Hepatocyte (in vitro differentiated cells): Measurements from ENCODE around the gene MTA3. TPM values are rescaled to one million over a fixed set of nuclear protein-coding genes. Genes with fewer than 3 reads are reported as not detected.
A peak's percentile ranks its signal among the peaks of the same experiment; 100 is the strongest.

Experiments
- DNase-seq: peaks from one replicate; pipeline ENCODE4 v3.0.0-alpha.2; 2016; ENCODE audit warnings: low spot score
- H2AFZ ChIP-seq: fragments of 200-600 bp; sonication (generic); 2 replicates; pipeline ENCODE4 v1.6.0; 2016; ENCODE audit warnings: antibody characterized with exemption, mild to moderate bottlenecking
- H3K27ac ChIP-seq: fragments of 200-600 bp; sonication (generic); 2 replicates; pipeline ENCODE4 v1.5.1; 2016; ENCODE audit warnings: mild to moderate bottlenecking
- H3K27me3 ChIP-seq: fragments of 200-600 bp; sonication (generic); 2 replicates; pipeline ENCODE4 v1.6.1; 2016
- H3K36me3 ChIP-seq: fragments of 200-600 bp; sonication (generic); replicated peaks from 2 replicates; pipeline ENCODE4 v1.5.1; 2016; ENCODE audit warnings: low read depth; ENCODE audit not compliant: insufficient read depth
- H3K4me1 ChIP-seq: fragments of 200-600 bp; sonication (generic); 2 replicates; pipeline ENCODE4 v1.5.1; 2016; ENCODE audit warnings: mild to moderate bottlenecking, moderate library complexity; ENCODE audit not compliant: insufficient read depth
- H3K4me2 ChIP-seq: fragments of 200-600 bp; sonication (generic); 2 replicates; pipeline ENCODE4 v1.6.0; 2016
- H3K4me3 ChIP-seq: fragments of 200-600 bp; sonication (generic); 2 replicates; pipeline ENCODE4 v1.5.1; 2016; ENCODE audit warnings: mild to moderate bottlenecking
- H3K79me2 ChIP-seq: fragments of 200-600 bp; sonication (generic); 2 replicates; pipeline ENCODE4 v1.6.0; 2017; ENCODE audit warnings: mild to moderate bottlenecking
- H3K9me2 ChIP-seq: fragments of 200-600 bp; sonication (generic); replicated peaks from 2 replicates; pipeline ENCODE4 v1.6.0; 2017; ENCODE audit warnings: mild to moderate bottlenecking; ENCODE audit not compliant: insufficient read depth
- H3K9me3 ChIP-seq: fragments of 200-600 bp; sonication (generic); 2 replicates; pipeline ENCODE4 v1.5.1; 2016; ENCODE audit warnings: low read depth, mild to moderate bottlenecking
- H4K20me1 ChIP-seq: fragments of 200-600 bp; sonication (generic); 2 replicates; pipeline ENCODE4 v1.6.0; 2016; ENCODE audit warnings: mild to moderate bottlenecking; ENCODE audit not compliant: insufficient read depth, poor library complexity, severe bottlenecking
- EZH2 ChIP-seq: fragments of 200-600 bp; sonication (generic); IDR thresholded peaks from 2 replicates; pipeline ENCODE4 v1.6.1; 2016; ENCODE audit warnings: antibody characterized with exemption, mild to moderate bottlenecking, borderline replicate concordance
- EZH2phosphoT487 ChIP-seq: fragments of 200-600 bp; sonication (generic); IDR thresholded peaks from one replicate; pipeline ENCODE4 v1.6.1; 2018; ENCODE audit warnings: antibody characterized with exemption, mild to moderate bottlenecking, low read depth, moderate library complexity; ENCODE audit not compliant: unreplicated experiment, severe bottlenecking
- WGBS: methylation state at CpG from one replicate; pipeline ENCODE4 v1.1.6; 2016; ENCODE audit warnings: low lambda C conversion rate; ENCODE audit errors: missing lambda C conversion rate; 5-methylcytosine and 5-hydroxymethylcytosine counted together
- polyA plus RNA-seq: library from polyadenylated mRNA; unstranded; fragments of >200 nt; fragmentation: Nextera tagmentation; extraction: Ambion mirVana; gene quantifications from 2 replicates; pipeline ENCODE4 v1.2.1, GENCODE V29; 2016
- total RNA-seq: library from RNA; depleted of rRNA; stranded (reverse); fragments of >200 nt; gene quantifications from 2 replicates; pipeline ENCODE4 v1.2.3, GENCODE V29; 2014
- TF ChIP-seq, protein P1 (sequence below): fragments of 200-600 bp; sonication (generic); IDR thresholded peaks from 2 replicates; pipeline ENCODE4 v1.5.1; 2016; ENCODE audit warnings: antibody characterized with exemption, mild to moderate bottlenecking; ENCODE audit not compliant: poor library complexity

Gene MTA3
- total RNA-seq (34.6 and 38.7 TPM in 2 replicates), polyA plus RNA-seq (36.1 and 44.3 TPM in 2 replicates)

DNA sequence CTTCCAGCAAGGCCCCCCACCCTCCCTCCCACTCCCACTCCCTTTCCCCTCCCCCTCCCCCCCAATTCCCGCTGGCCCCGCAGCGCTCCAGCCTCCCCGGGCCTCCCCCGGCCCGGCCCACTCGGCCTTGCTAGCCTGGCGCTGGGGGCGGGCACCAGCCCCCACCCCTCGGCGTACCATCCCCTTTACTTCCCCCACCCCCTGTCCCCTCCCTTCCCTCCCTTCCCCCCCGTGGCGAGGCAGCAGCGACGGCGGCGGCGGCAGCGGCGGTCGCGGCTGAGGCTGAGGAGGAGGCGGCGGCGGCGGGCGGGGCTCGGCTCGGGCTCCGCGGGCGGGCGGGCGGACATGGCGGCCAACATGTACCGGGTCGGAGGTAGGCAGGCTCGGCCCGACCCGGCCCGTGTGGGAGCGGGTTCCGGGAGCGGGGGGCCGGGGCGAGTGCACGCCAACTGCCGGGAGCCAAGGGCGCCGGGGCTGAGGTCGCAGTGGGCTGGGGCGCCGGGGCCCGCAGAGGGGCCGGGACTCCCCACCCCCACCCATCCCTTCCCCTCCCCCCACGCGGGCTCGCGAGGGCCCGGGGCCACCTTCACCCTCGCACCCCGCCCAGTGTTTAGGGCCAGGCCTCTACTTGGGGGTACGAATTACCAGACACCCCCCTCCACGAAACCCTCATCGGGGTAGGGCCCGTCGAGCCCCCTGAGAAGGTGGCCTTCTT, at the start of gene MTA3:
MTA3 (plus strand) TSS at position 232 of the 715 bp plus-strand sequence; CDS start at position 346, 114 bp downstream.
- no peaks in the 10 kb centered on the region for H3K36me3 ChIP-seq
- H3K9me2 ChIP-seq = no peaks in the 10 kb centered on the region
- peak within 1 kb of the TSS; percentile 89 for H2AFZ ChIP-seq
- H3K9me3 ChIP-seq = no peaks in the 10 kb centered on the region
- TF ChIP-seq EZH2phosphoT487 = no peak
- TF ChIP-seq, protein P1, sequence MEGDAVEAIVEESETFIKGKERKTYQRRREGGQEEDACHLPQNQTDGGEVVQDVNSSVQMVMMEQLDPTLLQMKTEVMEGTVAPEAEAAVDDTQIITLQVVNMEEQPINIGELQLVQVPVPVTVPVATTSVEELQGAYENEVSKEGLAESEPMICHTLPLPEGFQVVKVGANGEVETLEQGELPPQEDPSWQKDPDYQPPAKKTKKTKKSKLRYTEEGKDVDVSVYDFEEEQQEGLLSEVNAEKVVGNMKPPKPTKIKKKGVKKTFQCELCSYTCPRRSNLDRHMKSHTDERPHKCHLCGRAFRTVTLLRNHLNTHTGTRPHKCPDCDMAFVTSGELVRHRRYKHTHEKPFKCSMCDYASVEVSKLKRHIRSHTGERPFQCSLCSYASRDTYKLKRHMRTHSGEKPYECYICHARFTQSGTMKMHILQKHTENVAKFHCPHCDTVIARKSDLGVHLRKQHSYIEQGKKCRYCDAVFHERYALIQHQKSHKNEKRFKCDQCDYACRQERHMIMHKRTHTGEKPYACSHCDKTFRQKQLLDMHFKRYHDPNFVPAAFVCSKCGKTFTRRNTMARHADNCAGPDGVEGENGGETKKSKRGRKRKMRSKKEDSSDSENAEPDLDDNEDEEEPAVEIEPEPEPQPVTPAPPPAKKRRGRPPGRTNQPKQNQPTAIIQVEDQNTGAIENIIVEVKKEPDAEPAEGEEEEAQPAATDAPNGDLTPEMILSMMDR = no peak
- no peak for TF ChIP-seq EZH2
- H4K20me1 ChIP-seq = peaks cover 9% of the 10 kb centered on the region
- WGBS = 0% methylated on average over 5 of the region's 67 CpGs
- no peaks in the 10 kb centered on the region for H3K27me3 ChIP-seq
- H3K4me1 ChIP-seq = peaks cover 16% of the 10 kb centered on the region
- peaks cover 39% of the 10 kb centered on the region for H3K79me2 ChIP-seq
- peak within 1 kb of the TSS; percentile 79 for H3K4me2 ChIP-seq
- peak within 1 kb of the TSS; percentile 96 for H3K27ac ChIP-seq
- DNase-seq = peak; percentile 80
- peak within 1 kb of the TSS; percentile 93 for H3K4me3 ChIP-seq

- Histone ChIP-seq H3K4me1 (no peaks in the 10 kb centered on the region), H3K9me2 (no peaks in the 10 kb centered on the region), H3K9me3 (no peaks in the 10 kb centered on the region), H3K36me3 (no peaks in the 10 kb centered on the region), H3K79me2 (no peaks in the 10 kb centered on the region), H3K4me2 (no peak overlapping the region), H3K27me3 (no peaks in the 10 kb centered on the region), H2AFZ (no peak overlapping the region), H3K27ac (no peak overlapping the region), H3K4me3 (no peak overlapping the region), H4K20me1 (no peaks in the 10 kb centered on the region)
- TF ChIP-seq EZH2phosphoT487 = no peak
- WGBS = 70% methylated on average over 8 of the region's 8 CpGs
- DNase-seq = no peak
Measured at GRCh38 chr2:42519624-42520023, 48.8 kb upstream of the MTA3 start.

GRCh38 chr2:42522035-42522434, 46.4 kb upstream of the MTA3 start:
- no peaks in the 10 kb centered on the region for H4K20me1 ChIP-seq
- no peak overlapping the region for H2AFZ ChIP-seq
- no peaks in the 10 kb centered on the region for H3K79me2 ChIP-seq
- no peak for DNase-seq
- H3K9me2 ChIP-seq = no peaks in the 10 kb centered on the region
- H3K27me3 ChIP-seq = no peaks in the 10 kb centered on the region
- TF ChIP-seq EZH2phosphoT487 = no peak
- TF ChIP-seq, protein P1 = no peak
- TF ChIP-seq EZH2 = no peak
- H3K4me3 ChIP-seq = no peak overlapping the region
- no peaks in the 10 kb centered on the region for H3K36me3 ChIP-seq
- H3K9me3 ChIP-seq = no peaks in the 10 kb centered on the region
- no peak overlapping the region for H3K4me2 ChIP-seq
- no peaks in the 10 kb centered on the region for H3K4me1 ChIP-seq
- WGBS = 83% methylated on average over 2 of the region's 2 CpGs
- no peak overlapping the region for H3K27ac ChIP-seq

DNA sequence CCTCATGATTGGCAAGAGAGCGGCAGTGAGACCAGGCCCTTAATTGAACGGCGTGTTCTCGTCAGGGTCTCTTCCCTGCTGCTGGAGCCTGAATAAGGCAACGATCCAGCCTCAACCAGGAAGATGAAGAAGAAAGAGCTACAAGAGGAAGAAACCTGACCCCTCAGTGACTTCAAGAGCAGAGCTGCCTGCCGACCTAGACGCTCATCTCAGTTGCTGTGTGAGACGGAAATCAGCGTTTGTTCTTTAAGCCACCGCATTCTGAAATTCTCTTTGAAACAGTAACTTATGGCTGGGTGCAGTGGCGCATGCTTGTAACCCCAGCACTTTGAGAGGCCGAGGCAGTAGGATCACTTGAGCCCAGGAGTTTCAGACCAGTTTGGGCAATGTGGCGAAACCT, 45.1 kb upstream of the MTA3 start:
- H3K9me3 ChIP-seq = no peaks in the 10 kb centered on the region
- H3K9me2 ChIP-seq = no peaks in the 10 kb centered on the region
- no peak overlapping the region for H2AFZ ChIP-seq
- H3K36me3 ChIP-seq = no peaks in the 10 kb centered on the region
- H3K4me3 ChIP-seq = no peak overlapping the region
- no peaks in the 10 kb centered on the region for H4K20me1 ChIP-seq
- no peaks in the 10 kb centered on the region for H3K79me2 ChIP-seq
- WGBS = 68% methylated on average over 13 of the region's 13 CpGs
- no peak overlapping the region for H3K4me2 ChIP-seq
- no peak for DNase-seq
- TF ChIP-seq EZH2 = no peak
- TF ChIP-seq, protein P1 = no peak
- no peak for TF ChIP-seq EZH2phosphoT487
- H3K27me3 ChIP-seq = no peaks in the 10 kb centered on the region
- no peaks in the 10 kb centered on the region for H3K4me1 ChIP-seq
- H3K27ac ChIP-seq = no peak overlapping the region
